ENCODE measurements around the gene UBLCP1.
"Not testable (repeated sequence)": the region's sequence is repeated elsewhere in the genome, so short reads cannot be mapped to it uniquely, and the experiment has no call there.

Gene UBLCP1

DNA sequence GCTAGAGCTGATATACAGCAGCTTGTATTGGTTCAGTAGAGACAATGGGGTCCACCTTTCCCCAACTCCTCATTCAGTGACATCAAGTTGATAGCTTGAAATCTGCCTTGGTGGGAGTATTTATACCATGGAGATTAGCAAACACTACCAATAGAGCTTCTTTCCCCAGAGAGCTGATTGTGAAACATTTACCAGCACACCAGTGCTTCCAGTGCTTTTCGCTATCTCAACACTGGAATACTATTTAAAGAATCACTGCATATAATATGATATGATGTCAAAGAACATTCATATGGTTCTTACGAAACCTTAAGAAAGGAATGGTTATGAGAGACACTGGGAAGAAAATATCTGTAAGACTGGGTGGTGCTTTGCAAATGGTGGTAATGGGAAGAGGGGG lies 31.9 kb upstream of the UBLCP1 start:
- no peak for TF ChIP-seq CTCF (IDR thresholded peaks at IDR 0.05; ENCODE audit: control insufficient read depth, insufficient read depth, low read depth, low read length, missing control alignments)
- DNase-seq (ENCODE audit: low read depth), result no peak
- H3K4me3 ChIP-seq (ENCODE audit: control insufficient read depth, low read depth, low read length), result no peak overlapping the region

GRCh38 chr5:159235871-159236520 lies 27.1 kb upstream of the UBLCP1 start:
- DNase-seq (ENCODE audit: low read depth); H3K4me3 ChIP-seq (ENCODE audit: control insufficient read depth, low read depth, low read length): not testable (repeated sequence)

DNA sequence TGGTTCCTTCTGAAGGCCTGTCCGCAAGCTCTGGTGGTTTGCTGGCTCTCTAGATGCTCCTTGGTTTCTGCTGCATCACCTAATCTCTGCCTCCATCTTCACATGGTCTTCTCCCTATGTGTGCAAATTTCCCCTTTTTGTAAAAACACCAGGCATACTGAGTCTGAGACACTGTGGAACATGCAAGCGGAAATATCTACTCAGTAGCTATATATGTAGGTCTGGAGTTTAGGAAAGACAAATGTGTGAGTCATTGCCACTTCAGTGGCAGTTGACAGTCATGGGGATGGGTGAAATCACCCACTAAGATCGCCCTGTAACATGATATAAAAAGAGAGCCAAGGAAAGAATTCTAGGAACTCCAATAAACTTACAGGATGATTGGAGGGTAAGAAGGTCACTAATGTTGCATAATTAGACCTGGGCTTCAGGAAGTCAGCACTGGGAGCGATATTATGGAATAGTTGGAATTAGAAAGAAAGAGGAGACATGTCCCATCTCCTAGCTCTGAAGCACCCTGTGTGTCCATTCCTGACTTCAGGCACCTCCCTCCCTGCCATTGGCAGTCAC lies 22.7 kb upstream of the UBLCP1 start:
- DNase-seq (ENCODE audit: low read depth), result no peak
- H3K4me3 ChIP-seq (ENCODE audit: control insufficient read depth, low read depth, low read length), result no peak overlapping the region
- no peak for TF ChIP-seq CTCF (IDR thresholded peaks at IDR 0.05; ENCODE audit: control insufficient read depth, insufficient read depth, low read depth, low read length, missing control alignments)

- TF ChIP-seq CTCF (IDR thresholded peaks at IDR 0.05; ENCODE audit: control insufficient read depth, insufficient read depth, low read depth, low read length, missing control alignments), result no peak
- H3K4me3 ChIP-seq (ENCODE audit: control insufficient read depth, low read depth, low read length), result no peak overlapping the region
- no peak for DNase-seq (ENCODE audit: low read depth)
Observed at GRCh38 chr5:159241946-159242552, 21.0 kb upstream of the UBLCP1 start.

- DNase-seq (ENCODE audit: low read depth), result no peak
- TF ChIP-seq CTCF (IDR thresholded peaks at IDR 0.05; ENCODE audit: control insufficient read depth, insufficient read depth, low read depth, low read length, missing control alignments), result no peak
- no peak overlapping the region for H3K4me3 ChIP-seq (ENCODE audit: control insufficient read depth, low read depth, low read length)
Observed at GRCh38 chr5:159242656-159243055, 20.4 kb upstream of the UBLCP1 start.

DNA sequence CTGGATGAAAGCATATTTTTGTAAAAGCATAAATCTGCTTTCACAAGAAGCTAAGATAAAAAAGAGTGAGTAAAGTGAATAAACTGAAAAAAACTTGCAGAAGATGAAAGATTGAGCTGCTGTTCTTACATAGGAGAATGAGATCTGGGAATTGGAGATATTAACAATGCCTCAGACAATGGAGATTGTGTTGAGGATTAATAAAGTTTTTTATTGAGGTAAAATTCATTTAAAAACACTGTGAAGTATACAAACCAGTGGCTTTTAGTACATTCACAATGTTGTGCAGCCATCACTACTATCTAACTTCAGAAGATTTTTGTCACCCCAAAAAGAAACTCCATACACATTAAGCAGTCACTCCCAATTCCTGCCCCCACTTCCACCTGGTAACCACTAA lies 19.7 kb upstream of the UBLCP1 start:
- no peak for DNase-seq (ENCODE audit: low read depth)
- no peak overlapping the region for H3K4me3 ChIP-seq (ENCODE audit: control insufficient read depth, low read depth, low read length)
- TF ChIP-seq CTCF (IDR thresholded peaks at IDR 0.05; ENCODE audit: control insufficient read depth, insufficient read depth, low read depth, low read length, missing control alignments), result no peak

DNA sequence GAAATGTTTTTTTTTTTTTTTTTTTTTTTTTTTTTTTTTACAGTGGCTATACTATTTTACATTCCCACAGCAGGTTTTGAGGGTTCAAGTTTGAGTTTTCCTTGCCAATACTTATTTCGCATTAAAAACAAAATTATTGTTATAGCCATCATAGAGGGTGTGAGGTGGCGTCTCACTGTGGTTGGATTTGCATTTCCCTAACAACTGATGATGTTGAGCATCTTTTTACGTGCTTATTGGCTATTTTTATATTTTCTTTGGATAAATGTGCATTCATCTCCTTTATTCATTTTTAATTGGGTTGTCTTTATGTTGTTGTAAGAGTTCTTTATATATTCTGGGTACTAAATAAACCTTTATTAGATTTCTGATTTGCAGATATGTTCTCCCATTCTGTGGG lies 18.9 kb upstream of the UBLCP1 start:
- H3K4me3 ChIP-seq (ENCODE audit: control insufficient read depth, low read depth, low read length), result no peak overlapping the region
- no peak for TF ChIP-seq CTCF (IDR thresholded peaks at IDR 0.05; ENCODE audit: control insufficient read depth, insufficient read depth, low read depth, low read length, missing control alignments)
- DNase-seq (ENCODE audit: low read depth), result no peak
